ENCODE data around the gene ALAD. TPM values are rescaled to one million over a fixed set of nuclear protein-coding genes. Genes with fewer than 3 reads are reported as not detected.
A peak's percentile ranks its signal among the peaks of the same experiment; 100 is the strongest.

ALAD gene
- total and polyA plus RNA-seq, 4 donors: 26.3 to 54.6 (median 41.8) TPM

DNA sequence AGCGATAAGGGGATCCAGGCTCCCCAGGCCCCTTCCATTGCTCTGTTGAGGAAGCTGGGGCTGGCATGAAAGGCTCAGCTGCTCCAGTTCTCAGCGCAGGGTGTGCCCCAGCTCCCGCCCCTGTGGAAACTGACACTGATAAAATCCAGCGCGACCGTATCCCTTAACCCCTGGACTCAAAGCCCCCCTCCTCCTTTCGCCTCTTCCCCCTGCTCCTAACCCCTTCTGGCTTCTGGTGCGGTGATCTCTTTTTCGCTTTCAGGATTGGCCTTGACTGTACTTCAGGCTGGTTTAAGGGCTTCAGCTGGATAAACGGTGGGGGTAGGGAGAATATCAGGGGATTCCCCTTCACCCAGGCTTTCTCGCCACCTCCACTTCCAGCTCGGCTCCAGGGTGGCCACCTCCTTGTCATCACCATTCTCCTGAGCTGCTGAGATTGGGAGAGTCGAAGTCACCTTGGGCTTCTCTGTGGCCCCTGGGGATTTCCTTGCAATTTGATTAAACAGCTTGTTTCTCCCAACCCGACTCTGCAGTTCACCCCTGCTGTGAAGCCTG lies 50.9 kb downstream of the ALAD start:
- WGBS, 2 donors: 15 to 20% methylated on average over 14 of the region's 14 CpGs
- no peak for ATAC-seq (ENCODE audit: low FRiP score)
- H3K4me1 ChIP-seq (ENCODE audit: control insufficient read depth in 1 of 2, insufficient read depth in 2 of 2, low read length in 2 of 2): no peaks in the 10 kb centered on the region
- H3K9me3 ChIP-seq (ENCODE audit: control insufficient read depth, low read length): no peaks in the 10 kb centered on the region
- DNase-seq: no peak
- no peaks in the 10 kb centered on the region for H3K36me3 ChIP-seq (ENCODE audit: control insufficient read depth in 1 of 2, insufficient read depth in 2 of 2, low read length in 1 of 2)
- H3K27me3 ChIP-seq (ENCODE audit: control insufficient read depth in 1 of 2, insufficient read depth in 2 of 2, low read length in 1 of 2): no peaks in the 10 kb centered on the region
- H3K4me3 ChIP-seq (ENCODE audit: low read length in 2 of 2): no peak overlapping the region
- H3K27ac ChIP-seq (ENCODE audit: low read depth in 1 of 2, low read length in 2 of 2): no peak overlapping the region
- intact Hi-C loops (cut with DNase I): no loop called here

DNA sequence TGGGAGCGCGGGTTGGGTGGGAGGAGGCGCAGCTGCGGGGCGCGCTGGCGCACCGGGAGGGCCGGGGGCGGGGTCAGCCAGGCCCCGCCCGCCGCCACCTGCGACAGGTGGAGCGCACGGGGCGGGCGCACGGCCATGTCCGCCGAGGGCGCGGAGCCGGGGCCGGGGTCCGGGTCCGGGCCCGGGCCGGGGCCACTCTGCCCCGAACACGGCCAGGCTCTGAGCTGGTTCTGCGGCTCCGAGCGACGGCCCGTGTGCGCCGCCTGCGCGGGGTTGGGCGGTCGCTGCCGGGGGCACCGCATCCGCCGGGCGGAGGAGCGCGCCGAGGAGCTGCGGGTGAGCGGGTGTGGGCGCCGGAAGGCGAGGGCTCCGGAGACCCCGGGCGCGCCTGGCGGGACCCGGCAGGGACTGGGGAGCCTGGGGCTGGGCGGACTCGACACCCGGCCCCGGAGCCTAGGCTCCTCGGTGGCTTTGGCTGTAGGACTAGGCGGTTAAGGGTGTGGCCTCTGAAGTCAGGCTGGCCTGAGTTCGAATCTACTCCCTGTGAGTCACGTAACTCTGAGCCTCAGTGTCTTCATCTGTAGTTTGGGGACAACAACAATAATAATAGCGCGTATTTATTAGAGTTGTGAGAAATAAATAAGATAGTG lies 51.5 kb downstream of the ALAD start, which contains the start of gene BSPRY:
Gene BSPRY (plus strand): TSS at position 97 of the 650 bp plus-strand sequence. CDS start 39 bp downstream, at position 136.
- intact Hi-C loops (cut with DNase I): no loop called here

DNA sequence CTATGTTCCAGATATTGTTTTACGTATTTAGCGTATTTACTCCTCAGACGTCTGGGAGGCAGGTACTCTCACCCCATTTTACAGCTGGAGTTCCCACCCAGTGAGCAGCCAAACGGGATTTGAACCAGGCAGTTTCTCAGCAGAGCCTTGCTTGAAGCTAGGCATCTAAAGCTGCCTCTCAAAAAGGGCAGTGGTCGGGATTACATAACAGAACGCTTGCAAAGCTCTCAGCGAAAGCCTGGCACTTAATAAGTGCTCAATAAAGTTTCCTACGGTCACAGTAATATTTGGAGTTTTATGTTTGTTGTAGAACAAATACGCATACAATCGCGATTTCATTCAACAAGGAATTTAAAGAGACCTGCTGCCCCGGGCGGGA lies 52.0 kb downstream of the ALAD start:
- intact Hi-C loops (cut with DNase I): no loop called here
- ATAC-seq (ENCODE audit: low FRiP score): no peak
- 34 to 37% methylated on average over 13 of the region's 13 CpGs for WGBS, 2 donors

More for the DNA sequence above, 51.5 kb downstream of the ALAD start, which contains the start of gene BSPRY:
- DNase-seq (no peak), ATAC-seq (ENCODE audit: low FRiP score) (peak; percentile 27)
- Histone ChIP-seq H3K27me3 (ENCODE audit: control insufficient read depth in 1 of 2, insufficient read depth in 2 of 2, low read length in 1 of 2) (no peaks in the 10 kb centered on the region), H3K4me1 (ENCODE audit: control insufficient read depth in 1 of 2, insufficient read depth in 2 of 2, low read length in 2 of 2) (no peaks in the 10 kb centered on the region), H3K27ac (ENCODE audit: low read depth in 1 of 2, low read length in 2 of 2) (no peak within 1 kb of the TSS), H3K9me3 (ENCODE audit: control insufficient read depth, low read length) (no peaks in the 10 kb centered on the region), H3K4me3 (ENCODE audit: low read length in 2 of 2) (peak within 1 kb of the TSS; percentile 36 to 47), H3K36me3 (ENCODE audit: control insufficient read depth in 1 of 2, insufficient read depth in 2 of 2, low read length in 1 of 2) (no peaks in the 10 kb centered on the region)
- WGBS, 2 donors: 2% methylated on average over 44 to 71 of the region's 71 CpGs

DNA sequence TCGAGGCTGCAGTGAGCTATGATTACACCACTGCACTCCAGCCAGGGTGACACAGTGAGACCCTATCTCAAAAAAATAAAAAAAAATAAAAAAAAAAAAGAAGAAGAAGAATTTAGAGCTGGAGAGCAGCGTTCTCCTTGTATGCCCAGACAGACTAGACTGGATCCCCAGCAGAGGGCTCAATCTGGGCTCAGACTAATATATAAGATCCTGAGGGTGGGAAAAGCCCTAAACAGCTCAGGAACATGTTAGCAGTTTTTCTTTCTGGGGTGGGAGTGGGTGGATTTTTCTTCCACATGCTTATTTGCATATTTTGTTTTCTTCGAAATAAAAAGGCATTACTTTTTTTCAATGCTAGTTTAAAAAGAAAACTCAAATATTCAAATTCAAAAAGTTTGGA lies 52.6 kb downstream of the ALAD start:
- H3K36me3 ChIP-seq (ENCODE audit: control insufficient read depth in 1 of 2, insufficient read depth in 2 of 2, low read length in 1 of 2): no peaks in the 10 kb centered on the region
- intact Hi-C loops (cut with DNase I): no loop called here
- no peaks in the 10 kb centered on the region for H3K27me3 ChIP-seq (ENCODE audit: control insufficient read depth in 1 of 2, insufficient read depth in 2 of 2, low read length in 1 of 2)
- no peaks in the 10 kb centered on the region for H3K4me1 ChIP-seq (ENCODE audit: control insufficient read depth in 1 of 2, insufficient read depth in 2 of 2, low read length in 2 of 2)
- DNase-seq (no peak), ATAC-seq (ENCODE audit: low FRiP score) (no peak)
- H3K4me3 ChIP-seq (ENCODE audit: low read length in 2 of 2): no peak overlapping the region
- H3K27ac ChIP-seq (ENCODE audit: low read depth in 1 of 2, low read length in 2 of 2): no peak overlapping the region
- H3K9me3 ChIP-seq (ENCODE audit: control insufficient read depth, low read length): no peaks in the 10 kb centered on the region
- 93 to 96% methylated on average over 3 of the region's 3 CpGs for WGBS, 2 donors

More for the DNA sequence above, 52.0 kb downstream of the ALAD start:
- no peaks in the 10 kb centered on the region for H3K9me3 ChIP-seq (ENCODE audit: control insufficient read depth, low read length)
- no peaks in the 10 kb centered on the region for H3K36me3 ChIP-seq (ENCODE audit: control insufficient read depth in 1 of 2, insufficient read depth in 2 of 2, low read length in 1 of 2)
- H3K4me1 ChIP-seq (ENCODE audit: control insufficient read depth in 1 of 2, insufficient read depth in 2 of 2, low read length in 2 of 2): no peaks in the 10 kb centered on the region
- DNase-seq: no peak
- H3K27me3 ChIP-seq (ENCODE audit: control insufficient read depth in 1 of 2, insufficient read depth in 2 of 2, low read length in 1 of 2): no peaks in the 10 kb centered on the region
- H3K4me3 ChIP-seq (ENCODE audit: low read length in 2 of 2): peak overlapping the region; percentile 36 to 47
- H3K27ac ChIP-seq (ENCODE audit: low read depth in 1 of 2, low read length in 2 of 2): no peak overlapping the region

DNA sequence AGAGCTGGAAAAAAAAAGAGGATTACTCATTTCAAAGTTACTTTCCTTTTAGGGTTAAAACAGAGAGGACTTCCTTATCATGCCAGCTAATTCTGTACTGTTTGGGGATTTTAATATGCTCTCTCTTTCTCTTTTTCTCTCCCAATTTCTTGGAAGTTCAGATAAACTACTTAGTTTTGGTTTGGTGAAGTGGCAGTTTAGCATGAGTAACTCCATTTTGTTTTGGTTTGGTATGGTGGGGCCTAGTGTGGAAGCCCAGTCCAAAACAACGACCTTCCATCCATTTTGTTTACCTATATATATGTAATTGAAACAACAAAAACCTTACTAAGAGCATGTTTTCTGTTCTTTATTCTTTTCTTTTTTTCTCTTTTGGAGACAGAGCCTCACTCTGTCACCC lies 55.4 kb downstream of the ALAD start:
- no peak for ATAC-seq (ENCODE audit: low FRiP score)
- H3K4me1 ChIP-seq (ENCODE audit: control insufficient read depth in 1 of 2, insufficient read depth in 2 of 2, low read length in 2 of 2): no peaks in the 10 kb centered on the region
- H3K4me3 ChIP-seq (ENCODE audit: low read length in 2 of 2): no peak overlapping the region
- no peaks in the 10 kb centered on the region for H3K27me3 ChIP-seq (ENCODE audit: control insufficient read depth in 1 of 2, insufficient read depth in 2 of 2, low read length in 1 of 2)
- 38 to 42% methylated on average over 1 of the region's 1 CpG for WGBS, 2 donors
- no peak for DNase-seq
- intact Hi-C loops (cut with DNase I): no loop called here
- H3K27ac ChIP-seq (ENCODE audit: low read depth in 1 of 2, low read length in 2 of 2): no peak overlapping the region
- no peaks in the 10 kb centered on the region for H3K36me3 ChIP-seq (ENCODE audit: control insufficient read depth in 1 of 2, insufficient read depth in 2 of 2, low read length in 1 of 2)
- H3K9me3 ChIP-seq (ENCODE audit: control insufficient read depth, low read length): no peaks in the 10 kb centered on the region

DNA sequence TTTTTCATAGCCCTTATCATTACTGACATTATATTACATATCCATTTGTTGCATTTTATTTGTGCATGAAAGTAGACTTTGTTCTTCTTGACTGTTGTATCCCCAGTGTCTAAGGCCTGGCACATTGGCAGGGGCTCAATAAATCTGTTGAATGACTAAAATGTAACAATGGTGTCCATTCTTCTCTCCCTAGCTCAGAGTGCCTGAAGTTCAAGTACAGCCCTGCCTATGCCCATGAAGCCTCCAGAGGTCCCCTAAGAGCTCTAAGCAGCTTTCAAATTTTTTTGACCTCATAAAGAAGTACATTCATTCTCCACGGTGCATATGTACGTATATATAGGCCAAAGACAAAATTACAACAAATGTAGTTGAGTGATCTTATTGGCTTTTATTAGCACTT lies 55.9 kb downstream of the ALAD start:
- Histone ChIP-seq H3K27me3 (ENCODE audit: control insufficient read depth in 1 of 2, insufficient read depth in 2 of 2, low read length in 1 of 2) (no peaks in the 10 kb centered on the region), H3K36me3 (ENCODE audit: control insufficient read depth in 1 of 2, insufficient read depth in 2 of 2, low read length in 1 of 2) (no peaks in the 10 kb centered on the region), H3K27ac (ENCODE audit: low read depth in 1 of 2, low read length in 2 of 2) (no peak overlapping the region), H3K4me1 (ENCODE audit: control insufficient read depth in 1 of 2, insufficient read depth in 2 of 2, low read length in 2 of 2) (no peaks in the 10 kb centered on the region), H3K4me3 (ENCODE audit: low read length in 2 of 2) (no peak overlapping the region), H3K9me3 (ENCODE audit: control insufficient read depth, low read length) (no peaks in the 10 kb centered on the region)
- intact Hi-C loops (cut with DNase I): no loop called here
- no peak for ATAC-seq (ENCODE audit: low FRiP score)
- WGBS, 2 donors: 66 to 72% methylated on average over 2 of the region's 2 CpGs
- no peak for DNase-seq

DNA sequence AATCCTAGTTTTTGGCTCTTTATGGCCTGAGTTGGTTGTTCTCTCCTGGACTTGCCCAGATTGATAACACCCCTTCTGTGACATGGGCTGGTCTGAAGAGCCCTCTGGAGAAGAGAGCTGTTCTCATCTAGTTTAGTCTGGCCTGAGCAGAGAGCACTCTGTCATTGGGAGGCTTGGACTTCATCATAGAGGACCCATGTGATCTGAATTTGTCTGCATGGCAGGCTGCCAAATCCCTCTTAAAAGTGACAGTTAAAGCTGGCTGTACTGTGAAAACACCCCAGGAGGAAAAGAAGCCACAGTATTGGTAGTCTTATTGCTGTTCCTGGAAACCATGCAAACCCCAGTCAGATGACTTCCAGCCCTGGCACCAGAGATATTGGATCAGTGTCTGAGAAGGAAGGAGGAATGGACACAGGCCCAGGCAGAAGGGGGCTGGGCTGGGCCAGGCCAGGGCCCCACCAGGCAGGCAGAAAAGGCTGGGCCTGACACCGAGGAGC lies 57.3 kb downstream of the ALAD start:
- peak overlapping the region in 1 of 2 donors; percentile 87 for H3K27ac ChIP-seq (ENCODE audit: low read depth in 1 of 2, low read length in 2 of 2)
- intact Hi-C loops (cut with DNase I): loop anchor here in 1 of 2 donors (5.0 kb wide), 1 partner anchor 34 kb away; the partner anchor contains the start of gene HDHD3
- no peak overlapping the region for H3K4me3 ChIP-seq (ENCODE audit: low read length in 2 of 2)
- ATAC-seq (ENCODE audit: low FRiP score): peak; percentile 89
- H3K27me3 ChIP-seq (ENCODE audit: control insufficient read depth in 1 of 2, insufficient read depth in 2 of 2, low read length in 1 of 2): no peaks in the 10 kb centered on the region
- WGBS, 2 donors: 2 to 9% methylated on average over 1 of the region's 1 CpG
- peaks cover 0 to 2% of the 10 kb centered on the region in 2 donors for H3K4me1 ChIP-seq (ENCODE audit: control insufficient read depth in 1 of 2, insufficient read depth in 2 of 2, low read length in 2 of 2)
- no peaks in the 10 kb centered on the region for H3K9me3 ChIP-seq (ENCODE audit: control insufficient read depth, low read length)
- no peaks in the 10 kb centered on the region for H3K36me3 ChIP-seq (ENCODE audit: control insufficient read depth in 1 of 2, insufficient read depth in 2 of 2, low read length in 1 of 2)
- DNase-seq: peak; percentile 83 to 89

DNA sequence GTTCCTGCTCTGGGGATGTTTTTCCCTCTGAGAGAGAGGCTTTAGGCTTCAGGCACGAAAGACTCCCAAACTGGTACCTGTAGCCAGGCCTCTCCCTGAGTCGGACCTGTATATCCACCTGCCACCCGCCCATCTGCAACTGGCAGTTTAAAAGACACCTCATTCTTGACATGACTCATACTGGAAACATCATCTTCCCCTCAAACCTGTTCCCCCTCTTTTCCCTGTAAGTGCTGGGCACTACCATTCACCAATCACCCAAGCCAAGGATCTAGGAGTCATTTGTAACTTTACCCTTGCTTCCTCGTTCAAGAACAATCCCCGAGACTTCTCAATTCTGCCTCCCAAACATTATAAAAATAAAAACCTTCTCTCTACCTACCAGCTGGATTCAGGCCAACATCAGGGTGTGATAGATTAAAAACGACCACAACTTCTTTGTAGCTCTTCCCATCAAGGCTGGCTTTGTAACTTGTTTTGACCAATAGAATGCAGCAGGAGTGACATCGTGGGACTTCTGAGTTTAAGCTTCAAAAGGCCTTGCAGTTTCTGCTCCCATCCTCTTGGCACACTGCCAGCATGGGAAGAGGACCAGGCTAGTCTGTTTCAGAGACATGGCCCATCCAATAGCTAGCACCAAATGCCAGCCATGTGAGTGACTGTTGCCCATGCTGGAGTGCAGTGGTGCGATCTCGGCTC lies 59.2 kb downstream of the ALAD start:
- peaks cover 0 to 2% of the 10 kb centered on the region in 2 donors for H3K4me1 ChIP-seq (ENCODE audit: control insufficient read depth in 1 of 2, insufficient read depth in 2 of 2, low read length in 2 of 2)
- 74% methylated on average over 9 of the region's 9 CpGs for WGBS, 2 donors
- H3K36me3 ChIP-seq (ENCODE audit: control insufficient read depth in 1 of 2, insufficient read depth in 2 of 2, low read length in 1 of 2): no peaks in the 10 kb centered on the region
- DNase-seq (no peak), ATAC-seq (ENCODE audit: low FRiP score) (no peak)
- H3K27me3 ChIP-seq (ENCODE audit: control insufficient read depth in 1 of 2, insufficient read depth in 2 of 2, low read length in 1 of 2): no peaks in the 10 kb centered on the region
- intact Hi-C loops (cut with DNase I): loop anchor here in 1 of 2 donors (2.0 to 5.0 kb wide), 2 partner anchors 35 to 67 kb away; partner anchors contain the start of genes CDC26, HDHD3 and PRPF4
- no peaks in the 10 kb centered on the region for H3K9me3 ChIP-seq (ENCODE audit: control insufficient read depth, low read length)
- no peak overlapping the region for H3K4me3 ChIP-seq (ENCODE audit: low read length in 2 of 2)
- no peak overlapping the region for H3K27ac ChIP-seq (ENCODE audit: low read depth in 1 of 2, low read length in 2 of 2)

Data from aorta (tissue), 5 donors.